SK-N-SH (cell line): ENCODE measurements around the gene TMEM205. TPM values are rescaled to one million over a fixed set of nuclear protein-coding genes. Genes with fewer than 3 reads are reported as not detected.
A peak's percentile ranks its signal among the peaks of the same experiment; 100 is the strongest.

Experiments used
- CTCF ChIA-PET: fragments of 300-600, 350-600 bp; formaldehyde crosslinking; extraction: SDS; loops from one replicate; lab custom pipeline; 2021; lab: Yijun Ruan, JAX
- POLR2A ChIA-PET: fragments of 350-600 bp; sonication (Branson Sonifier 250); formaldehyde crosslinking; extraction: SDS; loops from one replicate; lab custom pipeline; 2020; ENCODE audit warnings: antibody characterized with exemption, inconsistent platforms; lab: Yijun Ruan, JAX
- DNase-seq: peaks from one replicate; pipeline ENCODE4 v3.0.0; 2012
- H2AFZ ChIP-seq: fragments of 200-600 bp; sonication (generic); 2 replicates; pipeline ENCODE4 v1.8.1; 2016; ENCODE audit warnings: antibody characterized with exemption, mild to moderate bottlenecking, low read depth
- H3F3A ChIP-seq: fragments of 200-600 bp; sonication (generic); replicated peaks from 2 replicates; pipeline ENCODE3; 2016; ENCODE audit warnings: antibody characterized with exemption, mild to moderate bottlenecking; ENCODE audit not compliant: insufficient read depth
- H3K27ac ChIP-seq, 2 experiments: fragments of 200-500 bp in 1 of 2; fragments of 200-600 bp in 1 of 2; sonication (Bioruptor generic) in 1 of 2; sonication (generic), shearing (Covaris generic) in 1 of 2; 2 replicates each; pipeline versions ENCODE4 v1.5.1 to v1.6.1; 2014 to 2016; ENCODE audit warnings: low read depth in 2 of 2, inconsistent platforms in 1 of 2, low read length in 1 of 2, mild to moderate bottlenecking in 1 of 2, mixed read lengths in 1 of 2
- H3K27me3 ChIP-seq: fragments of 200-600 bp; sonication (generic), shearing (Covaris generic); 2 replicates; pipeline ENCODE4 v1.6.1; 2016; ENCODE audit warnings: mixed run types; ENCODE audit not compliant: insufficient read depth
- H3K36me3 ChIP-seq, 2 experiments: fragments of 200-500 bp in 1 of 2; fragments of 200-600 bp in 1 of 2; sonication (Bioruptor generic) in 1 of 2; sonication (generic) in 1 of 2; replicated peaks in 1 of 2; 2 replicates each; pipeline versions ENCODE3 to v1.5.1; 2014 to 2016; ENCODE audit warnings: low read length in 1 of 2, mild to moderate bottlenecking in 1 of 2; ENCODE audit not compliant: insufficient read depth in 2 of 2, control insufficient read depth in 1 of 2
- H3K4me1 ChIP-seq, 2 experiments: fragments of 200-500 bp in 1 of 2; fragments of 200-600 bp in 1 of 2; sonication (Bioruptor generic) in 1 of 2; sonication (generic), shearing (Covaris generic) in 1 of 2; 2 replicates each; pipeline versions ENCODE4 v1.5.1 to v1.6.1; 2014 to 2016; ENCODE audit warnings: low read depth in 1 of 2, low read length in 1 of 2, mixed run types in 1 of 2; ENCODE audit not compliant: insufficient read depth in 2 of 2, control insufficient read depth in 1 of 2
- H3K4me2 ChIP-seq: fragments of 200-600 bp; sonication (generic), shearing (Covaris generic); 2 replicates; pipeline ENCODE4 v1.6.1; 2017; ENCODE audit warnings: mixed run types
- H3K4me3 ChIP-seq, 2 experiments: fragments of 200-500 bp in 1 of 2; fragments of 200-600 bp in 1 of 2; sonication (Bioruptor generic) in 1 of 2; sonication (generic), shearing (Covaris generic) in 1 of 2; 2 replicates each; pipeline versions ENCODE4 v1.5.1 to v1.8.1; 2014 to 2016; ENCODE audit warnings: low read depth in 2 of 2, inconsistent platforms in 1 of 2, low read length in 1 of 2, mild to moderate bottlenecking in 1 of 2, mixed read lengths in 1 of 2, moderate library complexity in 1 of 2
- H3K79me2 ChIP-seq: fragments of 200-600 bp; sonication (generic); 2 replicates; pipeline ENCODE4 v1.8.1; 2017; ENCODE audit warnings: mild to moderate bottlenecking; ENCODE audit not compliant: insufficient read depth
- H3K9ac ChIP-seq: fragments of 200-600 bp; sonication (generic); 2 replicates; pipeline ENCODE4 v1.6.1; 2017; ENCODE audit warnings: mixed run types
- H3K9me2 ChIP-seq: fragments of 200-600 bp; sonication (generic); 2 replicates; pipeline ENCODE4 v1.6.1; 2017; ENCODE audit warnings: mixed run types
- H3K9me3 ChIP-seq: fragments of 200-600 bp; sonication (generic); 2 replicates; pipeline ENCODE4 v1.6.1; 2017; ENCODE audit warnings: mixed run types, mild to moderate bottlenecking, moderate library complexity
- H4K20me1 ChIP-seq: fragments of 200-600 bp; sonication (generic); 2 replicates; pipeline ENCODE4 v1.6.1; 2017; ENCODE audit warnings: mild to moderate bottlenecking, mixed run types; ENCODE audit not compliant: insufficient read depth
- CTCF ChIP-seq: fragments of 200-600 bp; sonication (generic); IDR thresholded peaks from 2 replicates; pipeline ENCODE4 v1.6.1; 2017; ENCODE audit warnings: antibody characterized with exemption, mild to moderate bottlenecking, moderate library complexity
- GATA2 ChIP-seq: sonication (generic); formaldehyde crosslinking; IDR thresholded peaks from 2 replicates; pipeline ENCODE4 v1.5.0; 2020; ENCODE audit warnings: mild to moderate bottlenecking, missing genetic modification reagents
- JUND ChIP-seq: IDR thresholded peaks from 2 replicates; pipeline ENCODE4 v1.4.0; 2012
- MAX ChIP-seq: IDR thresholded peaks from 2 replicates; pipeline ENCODE4 v1.4.0; 2012; ENCODE audit warnings: low read depth
- PBX3 ChIP-seq: IDR thresholded peaks from 2 replicates; pipeline ENCODE4; 2012
- TCF12 ChIP-seq: IDR thresholded peaks from 2 replicates; pipeline ENCODE4 v1.4.0; 2012
- WGBS: methylation state at CpG from one replicate; pipeline ENCODE4 v1.1.6; 2017; ENCODE audit warnings: low lambda C conversion rate; 5-methylcytosine and 5-hydroxymethylcytosine counted together
- polyA plus RNA-seq, 3 experiments: library from polyadenylated mRNA; depleted of rRNA; stranded (reverse); fragments of >200 nt; gene quantifications; 2 replicates each; pipeline ENCODE4 v1.2.3, GENCODE V29; 2012

TMEM205 gene
- polyA plus RNA-seq, 1 of the 3 experiments (the other 2 are of a cell fraction), result 219 TPM

GRCh38 chr19:11390933-11391680 is 45.0 kb upstream of the TMEM205 start (continued):
- no peak for TF ChIP-seq MAX
- TF ChIP-seq PBX3, result no peak

- CTCF ChIA-PET, result interaction anchor here (1.7 kb wide), 1 partner anchor 45 kb away, joined by 8 read pairs; the partner anchor contains the start of genes ODAD3 and PRKCSH
- no peak overlapping the region for H3K4me3 ChIP-seq
- TF ChIP-seq JUND, result no peak
- no peak for TF ChIP-seq TCF12
- no peak for TF ChIP-seq CTCF
- POLR2A ChIA-PET, result no interaction called here
- H3K9ac ChIP-seq, result no peak overlapping the region
- peak; percentile 23 for DNase-seq
- H2AFZ ChIP-seq, result no peak overlapping the region
- no peaks in the 10 kb centered on the region for H3K9me3 ChIP-seq
- peaks cover 3% of the 10 kb centered on the region for H3F3A ChIP-seq
- H3K79me2 ChIP-seq, result no peaks in the 10 kb centered on the region
- no peaks in the 10 kb centered on the region for H3K4me1 ChIP-seq
- WGBS, result 78% methylated on average over 2 of the region's 2 CpGs
- H3K27ac ChIP-seq, result no peak overlapping the region
- H3K4me2 ChIP-seq, result no peak overlapping the region
- H3K36me3 ChIP-seq, result no peaks in the 10 kb centered on the region
- H3K27me3 ChIP-seq, result no peaks in the 10 kb centered on the region
- no peaks in the 10 kb centered on the region for H4K20me1 ChIP-seq
- no peaks in the 10 kb centered on the region for H3K9me2 ChIP-seq
Observed at GRCh38 chr19:11390359-11390758, 44.3 kb upstream of the TMEM205 start.

GRCh38 chr19:11387162-11388034 is 41.3 kb upstream of the TMEM205 start:
- Histone ChIP-seq H3K4me1 (no peaks in the 10 kb centered on the region; a peak in 1 of 4 replicates), H3K4me3 (no peak overlapping the region), H4K20me1 (no peaks in the 10 kb centered on the region), H3F3A (peaks cover 7% of the 10 kb centered on the region), H3K27me3 (no peaks in the 10 kb centered on the region), H2AFZ (no peak overlapping the region), H3K36me3 (no peaks in the 10 kb centered on the region), H3K9ac (no peak overlapping the region), H3K9me3 (no peaks in the 10 kb centered on the region), H3K27ac (no peak overlapping the region)
- ChIA-PET CTCF (interaction anchor here (0.9 to 1.5 kb wide), 4 partner anchors 10 to 95 kb away, joined by 3 read pairs; partner anchors contain the start of gene ODAD3), POLR2A (interaction anchor here (0.6 to 0.7 kb wide), 2 partner anchors 11 to 13 kb away, joined by 3 read pairs; no protein-coding TSS in a partner anchor)
- DNase-seq, result no peak
- TF ChIP-seq MAX (no peak), JUND (no peak), GATA2 (CRISPR knock-in tag) (no peak)
- TF ChIP-seq, all 33 proteins: peak for 0
- H3K9me2 ChIP-seq, result no peaks in the 10 kb centered on the region
- no peak overlapping the region for H3K4me2 ChIP-seq
- WGBS, result 78% methylated on average over 19 of the region's 19 CpGs
- no peaks in the 10 kb centered on the region for H3K79me2 ChIP-seq
